ENCODE results near the gene PADI3.

- TF ChIP-seq CTCF (IDR thresholded peaks at IDR 0.05) (no peak), POLR2A (IDR thresholded peaks at IDR 0.05) (no peak), EP300 (IDR thresholded peaks at IDR 0.05) (no peak)
Observed at GRCh38 chr1:17212487-17213121, 36.3 kb upstream of the PADI3 start.
